ENCODE results near the gene TIGD4.
"Not testable (repeated sequence)": the region's sequence is repeated elsewhere in the genome, so short reads cannot be mapped to it uniquely, and the experiment has no call there.

TIGD4 gene

DNA sequence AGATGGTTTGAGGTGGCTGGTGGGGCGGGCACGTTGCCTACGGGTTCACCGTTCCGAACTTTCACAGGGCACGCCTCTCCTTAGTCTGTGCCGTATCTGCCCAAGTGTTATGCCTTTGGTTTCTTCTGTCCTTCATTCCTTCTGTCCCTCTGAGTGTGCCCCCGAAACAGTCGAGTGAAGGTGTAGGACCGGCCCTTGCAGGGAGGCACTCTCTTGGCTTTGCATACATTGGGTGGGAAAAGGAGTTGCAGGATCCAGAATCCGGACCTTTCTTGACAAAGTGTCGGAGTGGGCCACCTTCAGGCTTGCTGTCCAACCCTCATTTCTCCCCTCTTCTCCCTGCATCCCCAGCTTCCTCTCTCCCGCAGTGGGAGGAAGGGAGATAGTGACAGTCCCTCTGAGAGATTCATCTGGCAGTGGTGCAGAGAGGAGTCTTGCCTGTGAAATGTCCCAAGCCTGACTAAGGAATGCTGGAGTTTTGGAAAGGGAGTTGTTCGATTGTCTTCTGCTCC is 793 bp upstream of the TIGD4 start:
- TF ChIP-seq, protein P1, sequence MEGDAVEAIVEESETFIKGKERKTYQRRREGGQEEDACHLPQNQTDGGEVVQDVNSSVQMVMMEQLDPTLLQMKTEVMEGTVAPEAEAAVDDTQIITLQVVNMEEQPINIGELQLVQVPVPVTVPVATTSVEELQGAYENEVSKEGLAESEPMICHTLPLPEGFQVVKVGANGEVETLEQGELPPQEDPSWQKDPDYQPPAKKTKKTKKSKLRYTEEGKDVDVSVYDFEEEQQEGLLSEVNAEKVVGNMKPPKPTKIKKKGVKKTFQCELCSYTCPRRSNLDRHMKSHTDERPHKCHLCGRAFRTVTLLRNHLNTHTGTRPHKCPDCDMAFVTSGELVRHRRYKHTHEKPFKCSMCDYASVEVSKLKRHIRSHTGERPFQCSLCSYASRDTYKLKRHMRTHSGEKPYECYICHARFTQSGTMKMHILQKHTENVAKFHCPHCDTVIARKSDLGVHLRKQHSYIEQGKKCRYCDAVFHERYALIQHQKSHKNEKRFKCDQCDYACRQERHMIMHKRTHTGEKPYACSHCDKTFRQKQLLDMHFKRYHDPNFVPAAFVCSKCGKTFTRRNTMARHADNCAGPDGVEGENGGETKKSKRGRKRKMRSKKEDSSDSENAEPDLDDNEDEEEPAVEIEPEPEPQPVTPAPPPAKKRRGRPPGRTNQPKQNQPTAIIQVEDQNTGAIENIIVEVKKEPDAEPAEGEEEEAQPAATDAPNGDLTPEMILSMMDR (IDR thresholded peaks at IDR 0.05) = no peak
- TF ChIP-seq ZFX (IDR thresholded peaks at IDR 0.05; ENCODE audit: borderline replicate concordance) = no peak
- H3K27ac ChIP-seq = peak overlapping the region; percentile 86

DNA sequence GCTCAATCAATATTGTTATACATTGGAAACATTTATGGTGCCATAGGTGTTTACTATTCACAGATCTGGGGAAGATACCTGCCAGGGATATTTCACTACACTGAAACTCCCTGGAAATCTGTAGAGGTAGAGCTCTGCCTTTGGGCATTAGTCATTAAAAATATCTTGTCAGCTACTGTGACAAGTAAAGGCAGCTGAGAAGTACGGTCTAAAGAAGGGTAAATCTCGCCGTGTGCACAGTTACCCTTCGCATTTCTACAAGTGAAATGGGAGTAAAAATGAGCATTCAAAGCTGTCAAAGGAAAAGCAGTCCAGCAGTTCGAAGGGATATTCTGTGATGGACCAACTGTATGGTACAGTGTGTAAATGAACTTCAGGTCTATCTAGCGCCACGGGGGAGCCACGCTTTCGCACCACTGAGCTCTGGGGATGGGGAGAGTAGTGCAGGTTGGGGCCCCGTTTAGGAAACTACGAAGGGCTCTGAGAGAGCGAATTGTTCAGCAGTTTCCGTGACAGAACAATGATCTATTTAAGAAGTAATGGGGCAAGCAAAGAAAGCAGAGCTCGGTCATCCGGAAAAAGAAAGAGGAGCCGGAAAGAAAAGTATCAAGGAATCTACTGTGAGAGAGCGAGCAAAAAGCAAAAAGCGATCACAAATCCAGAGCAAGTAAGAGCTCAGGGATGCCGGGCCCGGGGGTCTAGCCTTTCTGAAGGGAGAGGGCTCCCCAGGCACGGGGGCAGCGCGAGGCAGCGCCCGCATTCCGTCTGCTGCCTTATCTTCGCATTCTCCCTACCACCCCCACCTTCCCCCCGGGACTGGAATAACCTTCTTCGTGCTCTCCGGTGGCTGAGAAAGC is 646 bp downstream of the TIGD4 start:
- peak overlapping the region; percentile 86 for H3K27ac ChIP-seq

DNA sequence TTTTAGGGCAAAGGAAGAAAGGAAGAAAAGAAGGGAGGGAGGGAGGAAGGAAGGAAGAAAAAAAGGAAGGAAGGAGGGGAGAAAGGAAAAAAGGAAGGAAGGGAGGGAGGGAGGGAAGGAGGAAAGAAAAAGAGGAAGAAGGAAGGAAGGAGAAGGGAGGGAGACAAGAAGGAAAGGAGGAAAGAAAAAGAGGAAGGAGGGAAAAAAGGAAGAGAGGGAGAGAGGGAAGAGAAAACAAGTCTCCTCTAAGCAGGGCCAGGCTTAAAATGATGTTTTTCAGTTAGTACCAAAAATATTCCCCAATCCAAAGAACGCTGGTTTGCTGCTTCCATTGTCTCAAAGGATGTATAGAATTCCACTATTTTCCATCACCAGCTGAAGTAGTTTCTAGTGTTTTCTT is 2.0 kb downstream of the TIGD4 start:
- no peak overlapping the region for H3K27ac ChIP-seq
- TF ChIP-seq ZFX (IDR thresholded peaks at IDR 0.05; ENCODE audit: borderline replicate concordance) = no peak
- TF ChIP-seq, protein P1 (IDR thresholded peaks at IDR 0.05) = no peak

More for the DNA sequence above, 646 bp downstream of the TIGD4 start:
- TF ChIP-seq, protein P1 (IDR thresholded peaks at IDR 0.05) = no peak

DNA sequence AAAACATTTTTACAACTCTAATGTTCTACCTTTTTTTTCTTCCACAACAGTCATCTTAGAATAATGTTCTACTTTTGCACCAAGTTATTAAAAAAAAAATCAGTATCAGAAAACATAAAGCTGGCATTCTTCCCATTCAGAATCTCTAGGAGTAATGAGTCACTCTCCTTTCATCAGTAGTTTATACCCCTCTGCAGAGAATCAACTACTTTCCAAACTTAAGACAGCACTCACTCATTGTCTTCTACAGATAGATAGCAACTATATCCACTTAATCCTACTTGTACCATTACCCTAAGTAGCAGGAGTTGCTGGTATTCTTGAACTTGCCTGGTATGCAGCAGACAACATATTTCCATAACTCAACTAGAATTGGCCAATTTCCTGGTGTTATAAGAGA is 3.2 kb downstream of the TIGD4 start:
- no peak overlapping the region for H3K27ac ChIP-seq
- no peak for TF ChIP-seq ZFX (IDR thresholded peaks at IDR 0.05; ENCODE audit: borderline replicate concordance)
- TF ChIP-seq, protein P1 (IDR thresholded peaks at IDR 0.05) = no peak

DNA sequence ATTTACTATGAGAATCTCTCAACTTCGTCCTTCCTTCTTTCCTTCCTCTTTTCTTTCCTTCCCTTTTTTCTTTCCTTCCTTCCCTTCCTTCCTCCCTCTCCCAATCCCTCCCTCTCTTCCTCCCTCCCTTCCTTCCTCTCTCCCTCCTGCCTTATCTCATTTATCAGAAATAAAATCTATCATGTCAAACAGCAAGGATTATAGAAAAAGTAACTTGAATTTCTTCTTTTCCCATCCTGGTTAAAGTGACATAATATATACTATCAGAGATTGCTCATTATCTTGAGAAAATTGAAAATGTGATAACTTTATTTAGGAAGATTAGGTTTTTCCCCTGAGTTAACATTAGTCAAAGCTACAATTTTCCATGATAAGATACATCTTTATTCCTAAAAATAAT is 5.6 kb downstream of the TIGD4 start:
- TF ChIP-seq, protein P1 (IDR thresholded peaks at IDR 0.05) = no peak
- no peak for TF ChIP-seq ZFX (IDR thresholded peaks at IDR 0.05; ENCODE audit: borderline replicate concordance)

DNA sequence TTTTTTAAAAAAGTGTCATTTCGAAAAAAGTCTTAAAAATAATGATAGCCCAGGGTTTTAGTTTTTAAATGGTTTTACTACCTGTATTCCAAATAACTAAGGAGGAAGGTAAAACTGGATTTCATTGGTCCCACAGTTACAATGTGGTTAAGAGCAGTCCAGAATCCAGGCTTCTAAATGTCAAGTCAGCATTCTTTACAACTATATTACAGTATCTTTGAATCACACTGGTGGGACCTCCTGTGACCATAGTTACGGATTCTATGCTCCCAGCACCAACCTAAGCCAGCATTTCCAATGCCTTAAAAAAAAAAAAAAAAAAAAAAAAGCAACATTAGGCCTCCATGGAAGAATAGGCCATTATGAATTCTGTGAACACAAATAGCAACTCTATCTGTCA is 6.2 kb downstream of the TIGD4 start:
- no peak overlapping the region for H3K27ac ChIP-seq
- no peak for TF ChIP-seq ZFX (IDR thresholded peaks at IDR 0.05; ENCODE audit: borderline replicate concordance)

More for the DNA sequence above, 5.6 kb downstream of the TIGD4 start:
- H3K27ac ChIP-seq = no peak overlapping the region

DNA sequence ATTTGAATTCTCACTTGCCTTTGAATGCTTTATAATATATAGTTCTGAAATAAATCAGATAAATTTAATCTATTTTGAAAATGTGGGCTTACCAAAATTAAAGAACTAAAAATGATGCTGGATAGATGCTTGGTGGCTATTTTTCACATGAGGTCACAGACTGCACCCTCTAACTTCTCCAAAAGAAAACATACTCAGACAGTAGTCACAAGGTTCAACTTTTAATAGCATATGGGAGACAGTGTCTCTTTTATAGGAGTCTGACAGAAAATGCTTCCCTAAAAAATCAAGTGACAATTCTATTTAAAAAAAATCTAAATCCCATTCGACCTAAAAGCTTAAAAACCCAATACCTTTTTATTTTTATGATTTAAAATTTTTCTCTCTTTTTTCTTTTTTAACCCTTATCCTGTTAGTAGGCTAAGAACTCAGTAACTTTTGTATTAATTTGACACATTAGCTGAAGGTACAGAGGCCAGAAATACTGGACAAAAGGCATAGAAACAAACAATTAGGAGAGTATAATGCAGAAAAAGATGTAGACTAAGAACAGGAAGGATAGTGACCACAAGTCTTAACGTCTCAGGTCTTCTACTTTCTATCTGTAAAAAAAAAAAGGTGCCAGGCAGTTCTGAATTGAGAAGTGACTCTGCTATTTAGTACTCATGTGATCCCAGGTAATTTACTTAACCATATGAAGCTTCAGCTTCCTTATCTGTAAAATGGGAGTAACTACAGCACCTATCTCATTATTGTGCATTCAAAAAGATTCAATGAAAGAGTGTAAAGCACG is 7.6 kb downstream of the TIGD4 start:
- TF ChIP-seq ZFX (IDR thresholded peaks at IDR 0.05; ENCODE audit: borderline replicate concordance) = no peak
- TF ChIP-seq, protein P1 (IDR thresholded peaks at IDR 0.05) = no peak
- no peak overlapping the region for H3K27ac ChIP-seq

DNA sequence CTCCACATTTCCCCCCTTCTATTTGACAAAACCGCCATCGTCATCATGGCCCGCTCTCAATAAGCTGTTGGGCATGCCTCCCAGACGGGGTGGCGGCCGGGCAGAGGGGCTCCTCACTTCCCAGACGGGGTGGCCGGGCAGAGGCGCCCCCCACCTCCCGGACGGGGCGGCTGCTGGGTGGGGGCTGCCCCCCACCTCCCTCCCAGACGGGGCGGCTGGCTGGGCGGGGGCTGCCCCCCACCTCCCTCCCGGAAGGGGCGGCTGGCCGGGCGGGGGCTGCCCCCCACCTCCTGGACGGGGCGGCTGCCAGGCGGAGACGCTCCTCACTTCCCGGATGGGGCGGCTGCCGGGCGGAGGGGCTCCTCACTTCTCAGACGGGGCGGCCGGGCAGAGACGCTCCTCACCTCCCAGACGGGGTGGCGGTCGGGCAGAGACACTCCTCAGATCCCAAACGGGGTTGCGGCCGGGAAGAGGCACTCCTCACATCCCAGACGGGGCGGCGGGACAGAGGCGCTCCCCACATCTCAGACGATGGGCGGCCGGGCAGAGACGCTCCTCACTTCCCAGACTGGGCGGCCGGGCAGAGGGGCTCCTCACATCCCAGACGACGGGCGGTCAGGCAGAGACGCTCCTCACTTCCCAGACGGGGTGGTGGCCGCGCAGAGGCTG is 14.3 kb downstream of the TIGD4 start:
- H3K27ac ChIP-seq = not testable (repeated sequence)

Measured in 22Rv1 (cell line).